GM23338 (cell line): ENCODE measurements around the gene POLE. TPM values are rescaled to one million over a fixed set of nuclear protein-coding genes. Genes with fewer than 3 reads are reported as not detected.

Experiments
- ATAC-seq: fragments of 200-7000 bp; cut with Tn5 transposase; 3 replicates; pipeline ENCODE4 v1.9.1; 2020
- DNase-seq: peaks from one replicate; pipeline ENCODE4 v3.0.0-alpha.2; 2015; ENCODE audit warnings: low spot score
- H2AFZ ChIP-seq: fragments of 200-600 bp; sonication (generic); 2 replicates; pipeline ENCODE4 v1.8.0; 2016; ENCODE audit warnings: antibody characterized with exemption, mild to moderate bottlenecking, moderate library complexity
- H3F3A ChIP-seq: fragments of 200-600 bp; sonication (generic); replicated peaks from 2 replicates; pipeline ENCODE4 v1.8.0; 2017; ENCODE audit warnings: antibody characterized with exemption, mixed run types, low read depth
- H3K27ac ChIP-seq: fragments of 200-600 bp; sonication (generic); 2 replicates; pipeline ENCODE4 v1.6.1; 2016; ENCODE audit warnings: low read depth
- H3K27me3 ChIP-seq: fragments of 200-600 bp; sonication (generic); 2 replicates; pipeline ENCODE4 v1.8.0; 2016; ENCODE audit warnings: mild to moderate bottlenecking, mixed run types, moderate library complexity; ENCODE audit not compliant: insufficient read depth
- H3K36me3 ChIP-seq: fragments of 200-600 bp; sonication (generic); 2 replicates; pipeline ENCODE4 v1.8.0; 2016; ENCODE audit warnings: mild to moderate bottlenecking; ENCODE audit not compliant: insufficient read depth
- H3K4me1 ChIP-seq: fragments of 200-600 bp; sonication (generic); 2 replicates; pipeline ENCODE4 v1.8.0; 2016; ENCODE audit warnings: mild to moderate bottlenecking, moderate library complexity; ENCODE audit not compliant: insufficient read depth
- H3K4me2 ChIP-seq: fragments of 200-600 bp; sonication (generic); 2 replicates; pipeline ENCODE4 v1.7.1; 2017; ENCODE audit warnings: mixed run types
- H3K4me3 ChIP-seq: fragments of 200-600 bp; sonication (generic); 2 replicates; pipeline ENCODE4 v1.6.1; 2016; ENCODE audit warnings: mixed run types
- H3K79me2 ChIP-seq: fragments of 200-600 bp; sonication (generic); replicated peaks from 2 replicates; pipeline ENCODE4 v1.8.0; 2017; ENCODE audit warnings: mild to moderate bottlenecking; ENCODE audit not compliant: insufficient read depth
- H3K9me2 ChIP-seq: fragments of 200-600 bp; sonication (generic); 2 replicates; pipeline ENCODE4 v1.8.0; 2017; ENCODE audit not compliant: insufficient read depth
- H4K20me1 ChIP-seq: fragments of 200-600 bp; sonication (generic); replicated peaks from 2 replicates; pipeline ENCODE4 v1.8.0; 2017; ENCODE audit warnings: mild to moderate bottlenecking; ENCODE audit not compliant: insufficient read depth
- H3K27ac Mint-ChIP-seq: 2 replicates; pipeline ENCODE4 v1.8.0; 2020; ENCODE audit warnings: inconsistent platforms, mild to moderate bottlenecking, moderate library complexity, mixed read lengths
- H3K27me3 Mint-ChIP-seq: 3 replicates; pipeline ENCODE4 v1.8.0; 2022; ENCODE audit warnings: low read depth, mild to moderate bottlenecking, moderate library complexity, mixed read lengths, inconsistent platforms; ENCODE audit not compliant: insufficient read depth, poor library complexity
- H3K36me3 Mint-ChIP-seq: 3 replicates; pipeline ENCODE4 v1.8.0; 2021; ENCODE audit warnings: low read depth, mild to moderate bottlenecking, inconsistent platforms, moderate library complexity, mixed read lengths
- H3K4me1 Mint-ChIP-seq: 3 replicates; pipeline ENCODE4 v1.8.0; 2020; ENCODE audit warnings: mild to moderate bottlenecking, inconsistent platforms, mixed read lengths
- H3K4me3 Mint-ChIP-seq: 3 replicates; pipeline ENCODE4 v1.8.0; 2021; ENCODE audit warnings: moderate library complexity, mild to moderate bottlenecking, inconsistent platforms, mixed read lengths
- H3K9me3 Mint-ChIP-seq: 3 replicates; pipeline ENCODE4 v1.8.0; 2020; ENCODE audit warnings: moderate library complexity, mild to moderate bottlenecking, inconsistent platforms, mixed read lengths
- CREB1 ChIP-seq: fragments of 250-450 bp; sonication (Bioruptor Pico); IDR thresholded peaks from 2 replicates; pipeline ENCODE4 v1.5.0; 2020; ENCODE audit warnings: low read depth, mild to moderate bottlenecking, moderate library complexity
- CTCF ChIP-seq, 2 experiments: fragments of 200-600 bp in 1 of 2; sonication (generic) in 1 of 2; conservative IDR thresholded peaks; 2 replicates each; pipeline versions ENCODE4 v1.5.1 to v1.6.1; 2016 to 2017; ENCODE audit warnings: antibody characterized with exemption in 2 of 2, low read depth in 2 of 2, mild to moderate bottlenecking in 2 of 2, moderate library complexity in 1 of 2
- ETS1 ChIP-seq: IDR thresholded peaks from 2 replicates; pipeline ENCODE4 v1.6.1; 2016; ENCODE audit warnings: antibody characterized with exemption
- NANOG ChIP-seq: IDR thresholded peaks from 2 replicates; pipeline ENCODE4 v1.6.1; 2016; ENCODE audit warnings: antibody characterized with exemption, borderline replicate concordance
- POLR2AphosphoS5 ChIP-seq: IDR thresholded peaks from 2 replicates; pipeline ENCODE4 v1.6.1; 2016; ENCODE audit warnings: antibody characterized with exemption, low read depth
- REST ChIP-seq: IDR thresholded peaks from one replicate; pipeline ENCODE4 v1.6.1; 2018; ENCODE audit warnings: antibody characterized with exemption; ENCODE audit not compliant: unreplicated experiment
- ZNF462 ChIP-seq: fragments of 250-450 bp; sonication (Bioruptor Pico); IDR thresholded peaks from 2 replicates; pipeline ENCODE4 v1.5.0; 2020; ENCODE audit warnings: mild to moderate bottlenecking, moderate library complexity
- polyA plus RNA-seq: library from polyadenylated mRNA; unstranded; fragments of >200 nt; fragmentation: Nextera tagmentation; extraction: Ambion mirVana; gene quantifications from 2 replicates; pipeline ENCODE4 v1.2.1, GENCODE V29; 2016
- total RNA-seq: library from RNA; depleted of rRNA; stranded (reverse); fragments of >200 nt; shearing (Covaris generic); gene quantifications from 2 replicates; pipeline ENCODE4 v1.2.3, GENCODE V29; 2014

The POLE gene
- total and polyA plus RNA-seq, 2 experiments from 2014 or later: 33.6 to 125 TPM

GRCh38 chr12:132606927-132607326 is 80.2 kb downstream of the POLE start:
- Histone ChIP-seq H3K79me2 (no peaks in the 10 kb centered on the region), H3K9me2 (no peaks in the 10 kb centered on the region), H2AFZ (no peak overlapping the region), H3K4me1 (no peaks in the 10 kb centered on the region), H3F3A (0 out of 2 replicates have a peak, but pooled peaks cover 4% of the 10 kb centered on the region), H3K4me3 (no peak overlapping the region), H3K4me2 (no peak overlapping the region), H3K36me3 (no peaks in the 10 kb centered on the region), H3K27me3 (peaks cover 77% of the 10 kb centered on the region), H4K20me1 (no peaks in the 10 kb centered on the region), H3K27ac (no peak overlapping the region)
- H3K4me1 Mint-ChIP-seq: peaks cover 7% of the 10 kb centered on the region
- TF ChIP-seq REST (no peak), NANOG (no peak), CREB1 (no peak), ETS1 (no peak), CTCF (conservative IDR thresholded peaks at IDR 0.05; ENCODE audit: low read depth in 2 of 2) (no peak), ZNF462 (CRISPR knock-in tag) (no peak), POLR2AphosphoS5 (no peak)
- ATAC-seq (no peak), DNase-seq (no peak)
- H3K27ac Mint-ChIP-seq: no peak overlapping the region
- peaks cover 75% of the 10 kb centered on the region for H3K27me3 Mint-ChIP-seq
- no peaks in the 10 kb centered on the region for H3K36me3 Mint-ChIP-seq
- H3K4me3 Mint-ChIP-seq: no peak overlapping the region
- peaks cover 12% of the 10 kb centered on the region; the same call in 2 of the 3 replicates for H3K9me3 Mint-ChIP-seq
